GM18517 (cell line): Measurements from ENCODE around the gene BUB1B.
"Not testable (repeated sequence)": the region's sequence is repeated elsewhere in the genome, so short reads cannot be mapped to it uniquely, and the experiment has no call there.

Experiments used
- ATAC-seq: cut with Tn5 transposase; IDR thresholded peaks from one replicate; pipeline ENCODE4 v1.9.1; 2021; ENCODE audit warnings: mild to moderate bottlenecking, moderate library complexity; ENCODE audit not compliant: unreplicated experiment

Gene BUB1B, protein sequence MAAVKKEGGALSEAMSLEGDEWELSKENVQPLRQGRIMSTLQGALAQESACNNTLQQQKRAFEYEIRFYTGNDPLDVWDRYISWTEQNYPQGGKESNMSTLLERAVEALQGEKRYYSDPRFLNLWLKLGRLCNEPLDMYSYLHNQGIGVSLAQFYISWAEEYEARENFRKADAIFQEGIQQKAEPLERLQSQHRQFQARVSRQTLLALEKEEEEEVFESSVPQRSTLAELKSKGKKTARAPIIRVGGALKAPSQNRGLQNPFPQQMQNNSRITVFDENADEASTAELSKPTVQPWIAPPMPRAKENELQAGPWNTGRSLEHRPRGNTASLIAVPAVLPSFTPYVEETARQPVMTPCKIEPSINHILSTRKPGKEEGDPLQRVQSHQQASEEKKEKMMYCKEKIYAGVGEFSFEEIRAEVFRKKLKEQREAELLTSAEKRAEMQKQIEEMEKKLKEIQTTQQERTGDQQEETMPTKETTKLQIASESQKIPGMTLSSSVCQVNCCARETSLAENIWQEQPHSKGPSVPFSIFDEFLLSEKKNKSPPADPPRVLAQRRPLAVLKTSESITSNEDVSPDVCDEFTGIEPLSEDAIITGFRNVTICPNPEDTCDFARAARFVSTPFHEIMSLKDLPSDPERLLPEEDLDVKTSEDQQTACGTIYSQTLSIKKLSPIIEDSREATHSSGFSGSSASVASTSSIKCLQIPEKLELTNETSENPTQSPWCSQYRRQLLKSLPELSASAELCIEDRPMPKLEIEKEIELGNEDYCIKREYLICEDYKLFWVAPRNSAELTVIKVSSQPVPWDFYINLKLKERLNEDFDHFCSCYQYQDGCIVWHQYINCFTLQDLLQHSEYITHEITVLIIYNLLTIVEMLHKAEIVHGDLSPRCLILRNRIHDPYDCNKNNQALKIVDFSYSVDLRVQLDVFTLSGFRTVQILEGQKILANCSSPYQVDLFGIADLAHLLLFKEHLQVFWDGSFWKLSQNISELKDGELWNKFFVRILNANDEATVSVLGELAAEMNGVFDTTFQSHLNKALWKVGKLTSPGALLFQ

DNA sequence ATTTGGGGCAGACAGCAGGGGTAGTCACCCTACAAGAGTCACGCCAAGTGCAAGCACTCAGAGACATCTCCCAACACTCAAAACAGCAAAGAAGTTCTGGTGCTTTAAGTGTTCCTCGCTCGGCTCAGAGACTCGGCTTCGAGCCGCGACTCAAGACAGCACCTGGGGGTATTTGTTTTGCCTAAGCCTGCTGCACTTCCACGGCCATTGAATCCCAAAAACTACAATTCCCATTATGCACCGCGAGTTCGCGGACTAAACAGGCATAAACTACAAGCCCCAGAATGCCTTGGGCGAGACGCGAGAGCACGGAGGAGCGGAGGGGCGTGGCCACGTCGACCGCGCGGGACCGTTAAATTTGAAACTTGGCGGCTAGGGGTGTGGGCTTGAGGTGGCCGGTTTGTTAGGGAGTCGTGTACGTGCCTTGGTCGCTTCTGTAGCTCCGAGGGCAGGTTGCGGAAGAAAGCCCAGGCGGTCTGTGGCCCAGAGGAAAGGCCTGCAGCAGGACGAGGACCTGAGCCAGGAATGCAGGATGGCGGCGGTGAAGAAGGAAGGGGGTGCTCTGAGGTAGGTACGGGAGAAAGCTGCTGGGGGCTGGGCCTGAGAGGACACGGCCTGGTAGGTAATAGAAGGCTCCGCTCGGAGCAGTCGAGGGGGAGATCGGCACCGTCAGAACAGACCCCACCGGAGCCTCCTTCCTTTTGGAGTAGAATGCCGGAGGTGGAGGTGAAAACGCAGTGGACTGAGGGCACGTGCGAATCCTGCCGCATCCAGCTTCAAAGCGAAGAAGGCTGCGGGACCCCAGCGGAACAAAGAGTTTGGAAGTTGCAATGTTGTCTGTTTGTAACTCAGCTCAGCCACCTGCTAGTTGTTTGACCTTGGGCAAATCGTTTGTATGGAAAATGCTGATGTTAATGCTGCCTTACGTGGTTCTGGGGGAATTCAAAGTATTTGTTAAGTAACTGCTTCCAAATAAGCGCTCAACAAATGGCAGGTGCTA, at the start of gene BUB1B:
TSS of gene BUB1B (plus strand) at position 381 of the 1,000 bp plus-strand sequence. CDS start at position 533, 152 bp downstream.
- ATAC-seq: peak; percentile 87

DNA sequence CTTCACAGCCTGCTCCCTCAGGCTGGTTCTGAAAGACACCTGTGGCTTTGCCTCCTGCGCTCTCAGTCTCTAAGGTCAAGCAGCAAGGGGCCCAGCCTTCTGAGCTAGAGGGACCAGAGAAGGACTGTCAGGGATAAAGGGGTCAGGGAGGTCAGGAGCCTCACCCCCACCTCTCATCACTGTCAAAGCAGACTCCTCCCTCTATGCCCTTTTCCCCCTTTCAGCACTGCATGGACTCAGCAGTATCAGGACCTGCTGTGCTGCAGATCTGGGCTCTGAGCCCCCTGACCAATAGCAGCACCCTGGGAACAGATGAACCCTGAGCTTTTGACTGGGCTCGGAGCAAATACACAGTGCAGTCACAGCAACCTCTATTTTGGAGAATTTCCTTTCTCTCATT, 49.0 kb upstream of the BUB1B start:
- ATAC-seq: no peak

DNA sequence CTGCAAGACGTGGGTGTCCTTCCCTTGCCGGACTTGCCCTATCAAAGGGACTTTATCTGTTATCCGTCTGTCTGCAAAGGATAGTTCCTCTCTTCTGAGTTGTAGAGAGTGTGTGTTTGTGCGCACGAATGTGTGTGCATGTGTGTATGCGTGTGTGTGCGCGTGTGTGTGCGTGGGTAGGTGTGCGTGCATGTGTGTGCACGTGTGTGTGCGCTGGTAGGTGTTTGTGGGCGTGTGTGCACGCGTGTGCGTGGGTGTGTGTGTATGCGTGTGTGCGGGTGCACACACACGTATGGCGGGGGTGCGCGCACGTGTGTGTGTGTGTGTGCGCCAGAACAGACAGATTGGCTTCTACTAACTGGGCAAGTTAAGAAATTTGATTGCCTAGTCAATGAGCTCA, 48.1 kb upstream of the BUB1B start:
- no peak for ATAC-seq

DNA sequence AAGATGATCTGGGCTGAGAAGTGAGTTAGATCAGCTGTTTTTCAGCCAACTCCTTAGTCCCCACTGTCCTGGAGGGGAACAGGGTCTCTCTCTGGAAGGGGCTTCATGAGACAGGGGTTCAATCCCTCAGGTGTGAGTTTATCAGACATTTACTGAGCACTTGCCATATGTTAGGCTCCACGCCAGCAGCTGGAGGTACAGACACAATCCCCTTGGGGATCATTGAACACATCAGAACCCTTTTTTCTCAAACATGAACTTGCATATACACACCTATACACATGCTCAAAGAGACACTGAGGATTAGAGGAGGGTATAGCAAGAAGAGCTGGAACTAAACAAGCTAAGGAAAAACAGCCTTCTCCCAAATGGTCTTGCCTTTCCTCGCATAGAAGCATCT, 46.7 kb upstream of the BUB1B start:
- no peak for ATAC-seq

DNA sequence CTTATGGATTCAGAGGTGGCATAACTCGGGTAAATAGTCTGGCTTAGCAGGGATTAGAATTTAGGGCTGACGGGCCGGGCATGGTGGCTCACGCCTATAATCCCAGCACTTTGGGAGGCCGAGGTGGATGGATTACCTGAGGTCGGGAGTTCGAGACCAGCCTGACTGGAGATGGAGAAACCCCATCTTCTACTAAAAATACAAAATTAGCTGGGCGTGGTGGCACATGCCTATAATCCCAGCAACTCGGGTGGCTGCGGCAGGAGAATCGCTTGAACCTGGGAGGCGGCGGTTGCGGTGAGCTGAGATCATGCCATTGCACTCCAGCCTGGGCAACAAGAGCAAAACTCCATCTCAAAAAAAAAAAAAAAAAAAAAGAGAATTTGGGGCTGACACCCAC, 45.8 kb upstream of the BUB1B start:
- not testable (repeated sequence) for ATAC-seq

DNA sequence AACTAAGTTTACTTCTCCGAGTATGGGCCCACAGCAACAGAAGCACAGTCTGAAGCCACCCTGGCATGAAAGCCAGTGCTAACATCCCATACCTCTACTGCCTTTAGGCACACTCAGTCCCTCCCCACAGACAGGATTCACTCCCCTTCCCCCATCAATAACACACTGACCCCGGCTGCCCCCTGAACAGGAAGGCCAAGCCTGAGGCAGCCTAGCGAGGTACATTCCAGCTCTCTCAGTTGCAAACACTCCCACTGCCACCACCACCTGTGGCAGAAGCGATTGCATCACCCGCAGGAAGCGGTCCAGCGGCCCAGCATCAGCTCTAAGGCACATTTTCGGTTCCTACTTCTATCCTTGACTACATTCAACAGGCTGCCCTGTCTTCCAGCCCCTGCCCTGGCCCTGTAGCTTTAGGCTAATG, 45.2 kb upstream of the BUB1B start:
- peak; percentile 89 for ATAC-seq

DNA sequence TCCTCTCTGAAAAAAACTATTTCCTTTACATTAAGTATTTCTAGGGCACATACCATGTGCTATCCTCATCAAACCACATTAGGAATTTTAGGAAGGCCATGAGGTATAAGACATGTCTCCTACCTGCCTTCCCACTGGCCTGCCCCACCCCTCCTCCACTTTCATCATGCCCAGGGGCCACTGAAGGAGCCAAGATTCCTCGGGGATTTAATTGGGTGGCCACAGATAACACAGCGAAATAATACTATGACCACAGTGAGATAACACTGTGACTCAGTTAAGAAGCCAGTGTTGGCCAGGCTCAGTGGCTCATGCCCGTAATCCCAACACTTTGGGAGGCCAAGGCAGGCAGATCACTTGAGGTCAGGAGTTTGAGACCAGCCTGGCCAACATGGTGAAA, 42.4 kb upstream of the BUB1B start:
- no peak for ATAC-seq

DNA sequence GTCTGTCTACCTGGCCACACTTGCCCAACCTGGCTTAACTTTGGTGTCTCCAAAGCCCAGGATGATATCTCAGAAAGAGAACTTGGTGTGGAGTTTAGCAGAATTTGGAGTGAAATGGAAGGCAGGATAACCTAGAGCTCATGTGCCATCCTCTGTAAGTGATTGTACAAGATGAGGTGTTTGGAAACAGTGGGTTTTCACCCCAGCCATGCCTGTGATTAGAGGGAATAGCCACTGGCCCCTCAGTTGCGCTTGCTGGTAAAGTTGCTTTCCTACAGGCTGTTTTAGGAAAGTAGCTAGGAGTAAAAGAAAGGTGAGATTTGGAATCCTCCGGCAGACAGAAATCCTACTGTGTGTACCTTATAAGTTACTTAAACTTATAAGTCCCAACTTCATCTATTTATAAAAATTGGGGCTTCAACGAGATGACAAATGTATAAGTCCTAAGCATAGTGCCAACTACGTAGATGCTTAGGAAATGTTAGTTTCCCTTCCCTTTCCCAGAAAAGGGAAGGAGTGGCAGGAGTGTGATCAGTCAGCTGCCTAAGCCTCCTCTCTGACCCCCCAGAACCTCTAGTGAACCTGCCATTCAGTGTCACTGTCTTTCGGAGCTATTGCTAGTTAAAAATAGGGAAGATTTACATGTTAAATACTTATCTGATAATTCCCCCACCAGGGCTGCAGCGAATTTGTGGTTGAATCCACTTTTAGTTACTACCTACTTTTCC, 38.8 kb upstream of the BUB1B start:
- no peak for ATAC-seq

DNA sequence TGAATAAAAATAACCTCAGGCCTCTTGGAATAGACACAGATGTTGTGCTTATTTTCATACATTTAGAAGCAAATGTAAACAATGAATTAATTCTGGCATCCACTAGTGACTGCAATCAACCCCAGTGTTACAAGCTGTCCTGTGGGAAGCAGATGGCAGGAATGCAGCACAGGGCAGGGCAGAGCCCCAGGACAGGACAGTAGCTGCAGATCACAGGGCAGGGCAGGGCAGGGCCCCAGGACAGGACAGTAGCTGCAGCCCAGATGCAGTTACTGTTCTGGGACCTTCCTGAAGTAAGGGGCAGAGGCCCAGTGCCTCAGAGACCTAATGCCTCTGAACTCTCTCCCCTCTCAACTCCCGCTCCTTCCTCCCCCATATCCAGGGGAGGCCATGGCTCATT, 37.9 kb upstream of the BUB1B start:
- ATAC-seq: not testable (repeated sequence)

DNA sequence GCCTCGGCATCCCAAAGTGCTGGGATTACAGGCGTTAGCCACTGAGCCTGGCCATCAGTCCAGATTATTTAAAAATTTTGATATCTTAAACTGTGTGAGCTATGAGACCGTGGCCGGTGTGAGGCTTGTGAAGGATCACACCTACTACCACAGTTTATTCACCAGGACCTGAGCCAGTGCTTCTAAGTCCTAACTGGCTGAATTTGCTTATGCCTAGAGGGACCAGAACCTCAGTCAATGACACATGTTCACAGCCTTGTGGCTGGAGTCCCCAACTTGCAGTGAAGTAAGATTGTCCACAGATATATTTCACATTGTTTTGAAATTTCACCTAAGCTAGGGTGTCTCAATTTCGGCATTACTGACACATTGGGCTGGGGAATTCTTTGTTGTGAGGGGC, 37.0 kb upstream of the BUB1B start:
- not testable (repeated sequence) for ATAC-seq

DNA sequence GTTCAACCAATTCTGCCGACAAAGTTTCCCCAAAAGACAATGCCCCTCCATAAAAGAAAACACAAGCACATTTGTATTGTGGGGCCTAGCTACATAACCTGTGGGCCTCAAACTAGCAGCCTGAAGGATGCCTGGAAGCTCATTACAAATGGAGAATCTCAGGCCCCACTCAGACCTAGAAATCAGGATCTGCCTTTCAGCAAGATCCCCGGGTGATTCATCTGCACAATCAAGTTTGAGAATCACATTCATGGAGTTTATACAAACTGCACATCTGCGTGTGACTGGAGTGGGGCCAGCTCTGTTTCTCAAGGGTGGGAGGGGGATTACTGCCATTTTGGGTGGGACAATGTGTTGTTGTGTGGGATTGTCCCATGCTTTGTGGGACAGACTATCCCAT, 36.5 kb upstream of the BUB1B start:
- not testable (repeated sequence) for ATAC-seq

DNA sequence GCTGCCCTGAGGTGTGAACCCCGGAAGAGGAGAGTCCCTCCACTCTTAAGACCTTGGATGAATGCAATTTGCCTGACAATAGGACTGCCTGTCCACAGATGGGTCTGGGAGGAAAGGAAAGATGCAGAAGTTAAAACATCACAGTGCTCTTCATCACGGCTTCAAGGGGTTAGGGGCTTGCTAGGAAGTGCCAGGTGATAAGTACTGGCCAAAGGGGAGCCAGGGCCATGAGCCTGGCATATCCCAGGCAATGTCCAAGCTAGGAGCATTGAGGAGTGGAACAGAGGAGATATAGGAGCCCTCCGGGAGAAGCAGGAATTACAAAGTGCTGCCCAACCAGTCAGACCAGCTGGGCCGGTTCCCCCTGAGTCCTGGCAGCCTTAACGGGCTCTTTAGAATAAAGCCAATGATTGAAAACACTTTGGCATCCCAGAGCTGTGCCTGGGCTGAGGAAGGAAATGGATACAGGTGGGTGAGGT, 36.0 kb upstream of the BUB1B start:
- ATAC-seq: not testable (repeated sequence)

DNA sequence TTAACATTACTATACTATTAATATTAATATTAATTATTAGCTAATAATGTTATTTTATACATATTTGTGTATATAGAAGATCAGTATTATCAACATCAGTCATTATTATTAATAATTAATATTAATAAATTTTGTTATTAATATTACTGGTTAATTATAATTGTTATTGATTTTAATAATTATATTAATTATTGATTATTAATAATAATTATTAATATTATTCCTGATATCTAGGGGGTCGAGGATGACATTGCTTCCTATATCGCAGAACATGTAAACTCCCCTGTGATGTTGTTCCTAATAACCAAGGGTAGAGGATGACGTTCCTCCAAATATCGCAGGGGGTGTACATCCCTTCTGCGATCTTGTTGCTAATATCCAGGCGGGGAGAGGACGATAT, 34.9 kb upstream of the BUB1B start:
- no peak for ATAC-seq

DNA sequence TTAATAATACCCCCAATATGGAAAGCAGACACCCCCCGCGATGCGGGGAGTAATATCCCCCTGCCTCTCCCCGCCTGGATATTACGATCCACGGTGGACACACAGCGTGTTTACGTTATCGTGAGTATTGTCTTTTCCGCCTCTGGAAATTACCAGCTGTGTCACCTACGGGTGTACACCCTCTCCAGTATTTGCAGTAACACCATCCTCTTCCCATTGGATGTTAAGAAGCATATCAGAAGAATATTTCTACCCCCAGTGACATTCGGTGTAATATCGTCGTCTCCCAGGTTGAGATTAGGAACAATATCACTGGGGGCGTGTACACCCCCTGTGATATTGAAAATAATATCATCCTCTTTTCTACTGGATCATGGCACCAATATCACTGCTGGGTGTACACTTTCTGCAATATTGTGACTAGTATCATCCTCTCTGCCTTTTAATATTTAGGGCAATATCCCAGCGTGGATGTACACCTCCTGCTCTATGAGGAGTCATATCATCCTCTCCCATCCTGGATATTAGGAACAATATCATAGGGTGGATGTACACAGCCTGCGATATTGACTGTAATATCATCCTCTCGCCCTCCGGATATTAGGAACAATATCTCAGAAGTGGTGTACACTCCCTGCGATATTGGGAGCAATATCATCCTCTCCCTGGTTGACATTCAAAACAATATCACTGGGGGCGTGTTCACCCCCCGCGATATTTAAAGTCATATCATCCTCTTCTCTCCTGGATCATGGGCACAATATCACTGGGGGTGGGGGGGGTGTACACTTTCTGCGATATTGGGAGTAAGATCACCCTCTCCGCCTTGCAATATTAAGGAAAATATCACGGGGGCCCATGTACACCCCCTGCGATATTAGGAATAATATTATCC, 31.9 kb upstream of the BUB1B start:
- ATAC-seq: no peak

DNA sequence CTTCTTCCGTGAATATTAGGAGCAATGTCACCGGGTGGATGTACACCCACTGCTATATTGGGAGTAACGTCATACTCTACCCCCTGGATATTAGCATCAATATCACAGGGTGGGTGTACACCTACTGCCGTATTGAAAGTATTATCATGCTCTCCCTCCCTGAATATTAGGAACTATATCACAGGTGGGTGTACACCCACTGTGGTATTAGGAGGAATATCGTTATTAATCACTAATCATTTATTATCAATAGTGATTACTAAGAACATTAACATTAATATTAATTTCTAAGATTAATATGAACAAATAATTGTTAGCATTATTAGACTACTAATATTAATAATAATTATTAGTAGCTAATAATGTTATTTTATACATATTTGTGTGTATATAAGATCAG, 30.8 kb upstream of the BUB1B start:
- ATAC-seq: no peak

DNA sequence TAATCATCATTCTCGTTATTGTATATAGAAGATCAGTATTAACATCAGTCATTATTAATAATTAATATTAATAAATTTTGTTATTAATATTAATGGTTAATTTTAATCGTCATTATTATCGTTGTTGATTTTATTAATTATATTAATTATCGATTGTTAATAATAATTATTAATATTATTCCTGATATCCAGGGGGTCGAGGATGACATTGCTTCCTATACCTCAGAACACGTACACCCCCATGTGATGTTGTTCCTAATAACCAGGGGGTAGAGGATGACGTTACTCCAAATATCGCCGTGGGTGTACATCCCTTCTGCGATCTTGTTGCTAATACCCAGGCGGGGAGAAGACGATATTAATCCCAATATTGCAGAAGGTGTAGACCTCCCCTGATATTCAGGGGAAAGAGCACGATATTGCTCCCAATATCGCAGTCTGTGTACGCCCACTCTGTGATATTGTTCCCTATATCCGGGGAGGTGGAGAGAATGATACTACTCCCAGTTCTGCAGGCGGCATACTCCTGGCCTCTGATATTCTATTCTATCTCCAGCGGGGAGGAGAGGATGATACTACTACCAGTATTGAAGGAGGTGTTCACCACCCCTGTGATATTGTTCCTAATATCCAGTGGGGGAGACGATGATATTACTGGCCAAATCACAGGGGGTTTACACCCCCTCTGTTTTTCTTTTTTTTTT, 29.9 kb upstream of the BUB1B start:
- no peak for ATAC-seq

DNA sequence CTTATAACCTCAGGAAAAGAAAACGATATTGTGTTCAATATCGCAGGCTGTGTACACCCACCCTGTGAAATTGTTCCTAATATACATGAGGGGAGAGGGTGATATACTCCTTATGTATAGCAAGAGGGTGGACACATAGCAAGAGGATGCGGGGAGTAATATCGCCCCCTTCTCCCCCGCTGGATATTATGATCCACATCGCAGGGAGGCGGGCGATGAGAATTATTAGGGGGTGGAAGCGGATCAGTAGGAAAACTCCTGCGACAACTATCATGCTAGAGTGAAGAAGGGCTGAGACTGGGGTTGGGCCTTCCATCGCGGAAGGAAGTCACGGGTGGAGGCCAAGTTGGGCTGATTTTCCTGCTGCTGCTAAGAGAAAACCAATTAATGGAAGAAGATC, 27.3 kb upstream of the BUB1B start:
- ATAC-seq: no peak

DNA sequence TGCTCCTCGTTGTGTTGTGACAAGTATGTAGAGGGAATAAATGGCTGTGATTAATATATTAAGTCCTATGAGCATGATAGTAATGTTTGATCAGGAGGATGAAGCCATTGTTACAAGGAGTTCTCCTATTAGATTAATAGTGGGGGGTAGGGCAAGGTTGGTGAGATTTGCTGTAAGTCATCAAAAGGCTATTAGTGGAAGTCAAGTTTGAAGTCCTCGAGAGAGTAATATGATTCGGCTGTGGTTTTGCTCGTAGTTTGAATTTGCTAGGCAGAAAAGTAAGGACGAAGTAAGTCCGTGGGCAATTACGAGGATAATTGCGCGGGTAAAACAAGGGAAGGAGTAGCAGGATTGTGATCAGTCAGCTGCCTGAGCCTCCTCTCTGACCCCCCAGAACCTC, 26.0 kb upstream of the BUB1B start:
- ATAC-seq: no peak
